Parathyroid adenoma (tissue), 2 donors: ENCODE data around the gene DTWD2.

ENCODE experiments used
- H2AFZ ChIP-seq: fragments of 300-600 bp; sonication (generic); one replicate; pipeline ENCODE4 v1.7.0; 2017; ENCODE audit warnings: antibody characterized with exemption, mild to moderate bottlenecking
- H3K27ac ChIP-seq: fragments of 300-600 bp; sonication (generic); one replicate; pipeline ENCODE4 v1.7.0; 2017
- H3K27me3 ChIP-seq: fragments of 300-600 bp; sonication (generic); one replicate; pipeline ENCODE4 v1.7.0; 2017; ENCODE audit warnings: low read length; ENCODE audit not compliant: control insufficient read depth, insufficient read depth
- H3K36me3 ChIP-seq: fragments of 300-600 bp; sonication (generic); one replicate; pipeline ENCODE4 v1.7.0; 2017; ENCODE audit warnings: low read length; ENCODE audit not compliant: control insufficient read depth, insufficient read depth
- H3K4me1 ChIP-seq: fragments of 300-600 bp; sonication (generic); one replicate; pipeline ENCODE4 v1.7.0; 2017; ENCODE audit warnings: control low read depth
- H3K4me2 ChIP-seq: fragments of 300-600 bp; sonication (generic); one replicate; pipeline ENCODE4 v1.7.0; 2017; ENCODE audit warnings: low read length
- H3K4me3 ChIP-seq: fragments of 300-600 bp; sonication (generic); one replicate; pipeline ENCODE4 v1.7.0; 2017; ENCODE audit warnings: low read depth, low read length
- H3K79me2 ChIP-seq: fragments of 300-600 bp; sonication (generic); one replicate; pipeline ENCODE4 v1.7.0; 2017; ENCODE audit warnings: control low read depth
- H3K9ac ChIP-seq: fragments of 300-600 bp; sonication (generic); one replicate; pipeline ENCODE4 v1.7.0; 2017; ENCODE audit warnings: mild to moderate bottlenecking
- H3K9me3 ChIP-seq: fragments of 300-600 bp; sonication (generic); one replicate; pipeline ENCODE4 v1.7.0; 2017; ENCODE audit warnings: low read length; ENCODE audit not compliant: control insufficient read depth
- CTCF ChIP-seq: fragments of 300-600 bp; sonication (generic); IDR thresholded peaks from one replicate; pipeline ENCODE4 v1.7.0; 2017; ENCODE audit warnings: antibody characterized with exemption, mild to moderate bottlenecking
- donor health status: primary hyperparathyroidism.

The DTWD2 gene

GRCh38 chr5:118789366-118789765 is 199.0 kb downstream of the DTWD2 start:
- no peak overlapping the region for H3K27ac ChIP-seq
- H3K4me1 ChIP-seq, result peaks cover 19% of the 10 kb centered on the region
- no peaks in the 10 kb centered on the region for H3K79me2 ChIP-seq
- TF ChIP-seq CTCF, result no peak
- H2AFZ ChIP-seq, result no peak overlapping the region
- H3K36me3 ChIP-seq, result no peaks in the 10 kb centered on the region
- no peaks in the 10 kb centered on the region for H3K9me3 ChIP-seq
- no peak overlapping the region for H3K4me3 ChIP-seq
- H3K9ac ChIP-seq, result no peak overlapping the region
- no peaks in the 10 kb centered on the region for H3K27me3 ChIP-seq
- H3K4me2 ChIP-seq, result no peak overlapping the region

GRCh38 chr5:118788351-118788750 is 200.0 kb downstream of the DTWD2 start:
- no peak overlapping the region for H2AFZ ChIP-seq
- H3K79me2 ChIP-seq, result no peaks in the 10 kb centered on the region
- H3K36me3 ChIP-seq, result no peaks in the 10 kb centered on the region
- H3K27me3 ChIP-seq, result no peaks in the 10 kb centered on the region
- no peak overlapping the region for H3K4me2 ChIP-seq
- H3K9ac ChIP-seq, result no peak overlapping the region
- no peaks in the 10 kb centered on the region for H3K9me3 ChIP-seq
- no peak for TF ChIP-seq CTCF
- H3K4me3 ChIP-seq, result no peak overlapping the region
- peaks cover 10% of the 10 kb centered on the region for H3K4me1 ChIP-seq
- no peak overlapping the region for H3K27ac ChIP-seq
